ENCODE data around the gene ADAMTS13.

Gene ADAMTS13

GRCh38 chr9:133493428-133493827, 71.3 kb downstream of the ADAMTS13 start:
- no peak for DNase-seq

- no peak for DNase-seq
These were observed 71.8 kb downstream of the ADAMTS13 start for GRCh38 chr9:133493845-133494540.

DNA sequence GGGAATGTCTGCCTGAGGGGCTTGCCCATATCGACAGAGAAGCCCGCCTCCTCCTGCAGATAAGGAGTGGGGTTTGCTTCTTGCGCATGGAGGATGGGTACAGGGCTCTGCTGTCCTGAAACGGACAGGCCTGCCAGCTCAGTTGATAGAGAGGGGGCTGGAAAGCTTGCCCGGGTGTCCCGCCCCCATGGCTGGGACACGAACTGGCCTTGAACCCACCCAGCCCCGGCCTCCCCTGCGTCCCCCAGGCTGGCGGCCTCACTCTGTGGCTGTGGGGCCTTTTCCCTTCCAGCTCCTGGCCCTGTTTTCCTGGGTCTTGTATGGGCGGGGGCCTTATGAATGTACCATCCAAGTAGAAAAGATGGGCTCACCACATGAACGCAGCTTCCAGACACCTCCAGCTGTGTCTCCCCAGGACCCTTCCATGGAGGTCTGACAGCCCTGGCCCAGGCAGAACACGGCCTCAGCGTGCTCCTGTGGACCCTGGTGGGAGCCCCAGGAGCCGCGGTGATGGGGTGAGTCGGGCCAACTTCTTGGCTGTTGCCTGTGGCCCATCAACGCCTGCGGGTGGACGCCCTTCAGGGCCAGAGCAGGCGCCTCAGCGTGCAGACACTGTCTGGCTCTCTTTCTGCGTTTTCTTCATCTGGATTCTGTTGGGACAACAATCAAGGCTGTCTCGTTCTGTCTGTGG, 72.6 kb downstream of the ADAMTS13 start:
- DNase-seq = no peak

DNA sequence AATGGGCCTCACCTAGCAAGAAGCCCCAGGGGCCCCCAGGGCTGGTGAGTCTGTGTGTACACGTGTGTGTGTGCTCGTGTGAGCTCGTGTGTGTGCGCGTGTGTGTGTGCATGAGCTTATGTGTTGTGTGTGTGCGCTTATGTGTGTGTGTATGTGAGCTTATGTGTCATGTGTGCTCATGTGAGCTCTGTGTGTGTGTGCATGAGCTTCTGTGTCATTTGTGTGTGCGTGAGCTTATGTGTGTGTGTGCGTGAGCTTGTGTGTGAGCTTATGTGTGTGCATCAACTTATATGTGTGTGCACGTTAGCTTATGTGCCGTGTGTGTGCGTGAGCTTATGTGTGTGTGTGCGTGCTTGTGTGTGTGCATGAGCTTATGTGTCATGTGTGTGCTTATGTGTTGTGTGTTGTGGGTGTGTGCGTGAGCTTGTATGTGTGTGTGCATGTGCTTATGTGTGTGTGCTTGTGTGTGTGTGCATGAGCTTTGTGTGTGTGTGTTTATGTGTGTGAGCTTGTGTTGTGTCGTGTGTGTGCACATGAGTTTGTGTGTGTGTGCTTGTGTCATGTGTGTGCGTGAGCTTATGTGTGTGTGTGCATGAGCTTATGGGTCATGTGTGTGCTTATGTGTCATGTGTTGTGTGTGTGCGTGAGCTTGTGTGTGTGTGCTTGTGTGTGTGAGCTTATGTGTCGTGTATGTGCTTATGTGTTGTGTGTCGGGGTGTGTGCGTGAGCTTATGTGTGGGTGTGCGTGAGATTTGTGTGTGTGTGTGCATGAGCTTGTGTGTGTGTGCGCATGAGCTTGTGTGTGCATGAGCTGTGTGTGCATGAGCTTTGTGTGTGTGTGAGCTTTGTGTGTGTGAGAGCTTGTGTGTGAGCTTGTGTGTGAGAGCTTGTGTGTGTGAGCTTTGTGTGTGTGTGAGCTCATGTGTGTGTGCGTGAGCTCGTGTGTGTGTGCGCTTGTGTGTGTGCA, 73.4 kb downstream of the ADAMTS13 start:
- DNase-seq = no peak

DNA sequence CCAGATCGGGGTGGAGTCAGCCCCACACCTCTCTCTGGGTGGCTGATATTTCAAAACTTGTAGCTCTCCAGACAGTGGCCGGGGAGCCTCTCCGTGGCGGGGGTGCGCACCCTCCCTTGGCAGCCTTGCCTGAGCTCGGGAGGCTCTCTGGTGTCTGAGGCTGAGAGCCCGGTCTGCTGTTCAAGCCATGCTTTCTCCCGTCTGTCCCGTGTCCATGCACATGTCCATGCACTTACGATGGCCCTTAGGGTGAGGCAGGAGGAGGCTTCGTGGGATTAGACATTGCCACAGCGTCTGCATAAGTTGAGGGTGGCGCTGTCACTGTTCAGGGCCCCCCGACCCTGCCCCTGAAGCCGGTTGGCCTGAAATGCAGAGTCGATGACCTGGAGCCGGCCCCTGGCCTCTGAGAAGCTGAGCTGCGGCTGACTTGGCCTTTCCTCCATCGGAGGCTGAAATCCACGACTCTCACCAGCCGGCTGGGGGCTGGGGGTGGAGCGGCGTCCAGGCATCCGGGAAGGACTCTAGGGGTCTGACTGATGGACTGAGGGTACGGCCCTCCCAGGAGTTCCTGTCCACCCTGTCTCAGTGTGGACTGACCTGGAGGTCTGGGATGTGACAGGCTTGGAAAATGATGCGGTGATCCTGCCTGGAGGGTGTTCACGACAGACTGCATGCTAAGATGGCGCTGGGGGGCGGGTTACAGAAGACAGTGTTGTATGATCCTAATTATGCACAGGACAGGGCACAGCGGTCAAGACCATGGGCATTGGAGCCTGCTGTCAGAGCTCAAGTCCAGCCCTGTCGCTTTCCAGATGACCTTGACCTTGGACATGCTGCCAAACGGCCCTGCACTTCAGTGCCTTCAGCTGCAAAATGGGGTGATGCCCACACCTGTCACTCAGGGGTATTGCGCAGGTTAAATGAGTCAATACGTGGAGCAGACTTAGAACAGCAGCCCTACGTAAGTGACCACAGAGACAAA, 75.0 kb downstream of the ADAMTS13 start:
- DNase-seq = no peak

DNA sequence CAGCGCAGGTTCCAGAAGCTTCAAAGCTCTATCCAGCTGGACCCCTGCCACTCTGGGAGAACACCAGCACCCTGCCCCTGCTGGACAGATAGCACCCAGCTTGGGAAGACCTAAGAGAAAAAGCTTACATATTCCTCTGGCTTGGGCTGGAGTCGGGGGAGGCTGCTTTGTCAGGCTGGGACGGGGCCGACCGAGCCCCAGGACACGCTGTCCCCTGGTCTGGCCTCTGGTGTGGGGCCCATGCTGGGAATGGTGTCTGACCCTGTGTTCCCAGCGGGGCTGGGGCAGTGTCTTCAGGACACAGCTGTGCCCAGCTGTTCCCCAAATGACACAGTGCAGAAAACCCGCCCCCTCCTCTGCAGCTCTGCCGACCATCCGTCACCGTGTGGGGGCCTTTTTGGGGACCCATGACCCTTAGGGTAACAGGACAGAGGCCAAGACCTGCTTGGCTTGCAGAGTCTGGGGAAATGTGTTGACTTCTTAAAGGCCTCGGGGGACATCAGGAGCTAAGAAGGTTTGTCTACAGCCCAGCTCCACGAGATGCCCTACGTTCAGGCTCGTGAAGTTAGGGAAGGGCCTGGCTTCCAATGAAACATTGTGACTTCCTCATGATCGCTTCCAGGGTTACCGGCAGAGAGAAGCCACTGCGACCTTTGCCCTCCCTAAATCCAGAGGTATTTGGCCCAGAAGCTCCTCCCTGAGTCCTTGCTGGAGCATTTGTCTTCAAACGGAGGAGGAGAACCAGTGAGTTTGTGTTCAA, 77.1 kb downstream of the ADAMTS13 start:
- no peak for DNase-seq

DNA sequence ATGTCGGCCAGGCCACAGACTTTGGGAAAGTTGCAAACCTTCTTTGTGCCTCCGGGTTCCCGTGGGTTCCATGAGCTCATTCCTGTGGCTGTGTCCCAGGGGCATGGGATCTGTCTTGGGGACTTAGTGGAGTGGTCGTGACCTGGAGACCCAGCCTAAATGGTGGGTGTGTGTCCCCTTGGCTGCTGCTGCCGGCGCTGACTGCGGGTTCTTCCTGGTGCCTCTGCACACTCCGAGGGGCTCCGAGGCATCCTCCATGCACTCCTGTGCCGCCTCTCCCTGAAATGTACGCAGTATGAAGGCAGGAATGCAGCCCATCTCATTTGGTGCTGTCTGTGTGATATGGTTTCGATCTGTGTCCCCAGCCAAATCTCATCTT, 77.7 kb downstream of the ADAMTS13 start:
- no peak for DNase-seq

GRCh38 chr9:133502112-133502511, 79.9 kb downstream of the ADAMTS13 start:
- no peak for DNase-seq

DNA sequence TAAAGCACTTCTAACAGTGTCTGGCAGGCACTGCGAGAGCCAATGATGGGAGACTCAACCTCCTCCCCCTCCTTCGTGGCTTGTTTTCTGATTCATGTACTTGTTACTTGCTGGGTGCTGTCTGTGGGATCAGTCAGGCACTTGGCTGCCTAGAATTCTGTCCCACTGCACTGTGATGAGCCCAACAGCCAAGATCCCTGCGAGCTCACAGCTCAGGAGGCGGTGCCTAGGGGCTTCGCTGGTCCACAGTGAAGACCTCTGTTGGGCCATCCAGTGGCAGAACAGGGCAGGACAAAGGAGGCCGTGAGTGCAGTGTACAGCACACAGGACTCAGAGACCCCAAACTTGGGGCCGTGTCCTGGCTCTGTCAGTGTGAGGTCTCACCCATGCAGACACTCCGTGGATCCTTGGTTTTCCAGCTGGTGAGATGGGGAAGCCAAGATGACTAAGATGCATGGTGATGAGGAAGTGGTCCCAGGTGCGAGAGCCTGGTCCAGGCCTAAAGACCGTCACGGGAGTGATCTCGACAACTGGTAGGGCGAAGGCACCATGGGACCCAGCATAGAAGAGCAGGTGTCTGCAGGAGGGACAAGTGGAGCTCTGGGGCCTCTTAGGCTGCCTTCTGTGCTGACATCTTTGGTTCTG, 83.1 kb downstream of the ADAMTS13 start:
- DNase-seq = no peak

DNA sequence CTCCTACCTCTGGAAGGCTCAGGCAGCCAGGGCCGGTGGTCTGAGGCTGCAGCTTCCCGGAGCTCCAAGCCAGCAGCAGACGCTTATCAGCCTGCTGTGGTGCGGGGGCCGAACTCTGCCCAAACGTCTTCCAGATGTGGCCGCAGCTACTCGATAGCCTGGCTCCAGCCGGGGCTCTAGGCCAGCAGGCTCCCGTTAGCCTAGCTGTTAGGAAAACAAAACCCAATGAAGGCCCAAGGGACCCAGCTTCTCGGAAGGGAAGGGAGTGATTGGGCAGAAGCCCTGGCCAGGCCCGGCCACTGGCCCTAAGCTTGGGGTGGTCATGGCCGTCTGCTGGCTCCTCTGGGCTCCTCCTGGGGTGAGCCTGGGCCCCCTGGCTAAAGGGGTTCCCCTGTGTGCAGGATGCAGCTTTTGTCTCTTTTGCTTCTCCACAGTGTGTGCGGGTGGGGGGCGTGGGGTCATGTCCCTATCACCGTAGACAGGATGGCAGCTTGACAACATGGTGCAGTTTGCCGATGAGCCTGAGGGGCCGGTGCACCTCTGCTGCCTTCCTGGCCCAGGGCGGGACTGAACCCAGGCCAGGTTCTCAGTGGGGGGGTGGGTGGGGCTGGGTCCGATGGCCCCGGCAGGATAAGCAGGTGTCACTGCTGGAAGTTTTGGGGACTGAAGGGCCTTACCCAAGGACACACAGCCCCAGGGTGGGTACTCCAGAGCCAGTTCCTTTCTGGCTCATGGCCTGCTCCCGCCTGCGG, 83.9 kb downstream of the ADAMTS13 start:
- DNase-seq = no peak

GRCh38 chr9:133506653-133507038, 84.5 kb downstream of the ADAMTS13 start:
- DNase-seq = no peak

DNA sequence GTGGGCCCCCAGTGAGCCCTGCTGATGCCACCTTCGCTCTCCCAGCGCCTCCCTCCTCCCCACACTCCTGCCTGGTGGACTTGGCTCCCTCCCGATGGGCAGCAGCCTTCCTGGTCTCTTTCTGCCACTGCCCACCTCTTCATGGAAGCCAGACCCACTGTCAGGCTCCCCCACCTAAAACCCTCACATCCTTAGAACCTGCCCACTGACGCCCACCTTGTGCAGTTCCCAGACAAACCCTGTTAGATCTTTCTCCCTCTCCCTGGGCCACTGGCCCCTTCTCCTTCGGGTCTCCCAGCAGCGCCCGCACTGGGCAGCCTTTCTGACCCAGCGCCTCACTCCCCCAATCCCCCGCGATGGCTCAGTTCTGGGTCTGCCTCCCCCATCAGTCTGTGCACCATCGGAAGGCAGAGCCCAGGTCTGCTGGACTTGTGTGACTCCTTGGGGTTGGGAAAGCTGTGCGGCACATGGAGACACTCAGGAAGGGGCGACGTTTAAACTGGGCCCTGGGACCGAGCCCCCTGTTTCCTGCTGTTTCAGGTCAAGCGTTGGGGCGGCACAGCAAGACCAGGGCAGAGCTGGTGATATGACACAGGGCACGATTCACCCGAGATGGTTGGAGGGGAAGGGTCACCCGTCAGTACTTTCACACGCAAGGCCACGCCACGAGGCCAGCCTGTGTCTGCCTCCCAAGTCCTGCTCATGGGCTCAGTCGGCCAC, 85.2 kb downstream of the ADAMTS13 start:
- no peak for DNase-seq

DNA sequence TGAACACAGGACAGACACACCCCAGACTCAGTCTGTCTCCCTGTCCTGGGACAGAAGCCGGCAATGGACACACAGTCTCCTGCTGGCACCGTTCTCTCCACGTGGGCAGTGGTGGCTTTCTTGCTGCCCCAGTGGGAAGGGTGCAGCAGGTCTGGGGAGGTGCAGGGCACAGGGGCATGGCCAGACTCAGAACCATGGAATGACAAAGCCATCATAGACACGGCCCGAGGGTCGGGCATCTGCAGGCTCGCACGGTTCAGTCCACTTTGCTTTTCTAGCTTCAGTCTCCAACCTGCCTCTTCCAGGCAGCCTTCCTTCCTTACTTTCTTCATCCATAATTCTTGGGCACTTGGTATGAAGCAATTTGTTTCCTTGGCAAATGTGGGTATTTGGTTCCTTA, 85.9 kb downstream of the ADAMTS13 start:
- DNase-seq = no peak

All from CD4-positive, alpha-beta T cell treated with Interleukin-21 for 1 hour (primary cell).